GM12892 (cell line): Measurements from ENCODE around the gene BCKDHB.

Experiments
- POLR2A ChIP-seq: IDR thresholded peaks from 2 replicates; pipeline ENCODE4 v1.6.1; 2011; ENCODE audit warnings: low read depth, low read length, control low read depth
- TAF1 ChIP-seq: IDR thresholded peaks from 2 replicates; pipeline ENCODE4 v1.6.1; 2011; ENCODE audit warnings: low read depth, mild to moderate bottlenecking, control low read depth, low read length, borderline replicate concordance

- TF ChIP-seq POLR2A: no peak
- no peak for TF ChIP-seq TAF1
These were observed 91.5 kb downstream of the BCKDHB start for GRCh38 chr6:80197986-80198385.
